Measurements from ENCODE around the gene LUC7L3.

Gene LUC7L3

DNA sequence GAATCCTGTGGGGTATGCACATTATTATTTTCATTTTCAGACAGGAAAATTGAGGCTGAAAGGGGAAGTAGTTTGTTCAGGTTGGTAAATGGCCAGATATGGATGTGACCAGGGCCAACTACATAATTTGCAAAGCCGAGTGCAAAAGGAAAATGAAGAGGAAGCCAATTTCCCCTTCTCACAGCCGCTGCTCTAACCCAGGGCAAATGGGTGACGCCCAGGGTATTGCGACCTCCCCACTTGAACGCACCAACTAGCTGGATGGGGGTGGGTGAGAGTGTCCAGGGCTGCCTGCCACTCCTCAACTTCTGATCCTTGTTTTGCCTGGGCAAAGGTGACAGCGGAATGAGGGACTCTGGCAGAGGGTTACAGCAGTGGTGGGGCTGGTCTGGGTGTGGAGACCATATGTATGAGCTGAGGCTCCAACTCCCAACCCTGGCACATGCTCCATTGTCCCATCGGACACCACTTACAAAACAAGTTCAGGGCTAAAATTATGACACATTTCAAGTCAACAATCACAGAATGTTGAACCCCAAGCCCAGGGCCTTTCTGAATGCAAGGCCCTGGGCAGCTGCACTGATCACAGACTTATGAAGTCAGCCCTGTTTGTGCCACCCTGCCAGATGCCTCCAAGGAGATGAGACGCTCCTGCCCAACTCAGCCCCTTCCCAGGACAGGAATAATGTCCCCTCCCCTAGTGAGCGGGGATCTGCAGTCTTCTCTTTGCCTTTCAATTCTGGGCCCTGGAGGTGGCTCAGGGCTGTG lies 46.2 kb downstream of the LUC7L3 start:
- TF ChIP-seq, protein P1, sequence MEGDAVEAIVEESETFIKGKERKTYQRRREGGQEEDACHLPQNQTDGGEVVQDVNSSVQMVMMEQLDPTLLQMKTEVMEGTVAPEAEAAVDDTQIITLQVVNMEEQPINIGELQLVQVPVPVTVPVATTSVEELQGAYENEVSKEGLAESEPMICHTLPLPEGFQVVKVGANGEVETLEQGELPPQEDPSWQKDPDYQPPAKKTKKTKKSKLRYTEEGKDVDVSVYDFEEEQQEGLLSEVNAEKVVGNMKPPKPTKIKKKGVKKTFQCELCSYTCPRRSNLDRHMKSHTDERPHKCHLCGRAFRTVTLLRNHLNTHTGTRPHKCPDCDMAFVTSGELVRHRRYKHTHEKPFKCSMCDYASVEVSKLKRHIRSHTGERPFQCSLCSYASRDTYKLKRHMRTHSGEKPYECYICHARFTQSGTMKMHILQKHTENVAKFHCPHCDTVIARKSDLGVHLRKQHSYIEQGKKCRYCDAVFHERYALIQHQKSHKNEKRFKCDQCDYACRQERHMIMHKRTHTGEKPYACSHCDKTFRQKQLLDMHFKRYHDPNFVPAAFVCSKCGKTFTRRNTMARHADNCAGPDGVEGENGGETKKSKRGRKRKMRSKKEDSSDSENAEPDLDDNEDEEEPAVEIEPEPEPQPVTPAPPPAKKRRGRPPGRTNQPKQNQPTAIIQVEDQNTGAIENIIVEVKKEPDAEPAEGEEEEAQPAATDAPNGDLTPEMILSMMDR (conservative IDR thresholded peaks at IDR 0.05; ENCODE audit: low read depth, low read length), result no peak
- DNase-seq (ENCODE audit: low read depth), result no peak
- H3K4me3 ChIP-seq (ENCODE audit: low read depth, low read length), result no peak overlapping the region

GRCh38 chr17:50766222-50767023 lies 47.0 kb downstream of the LUC7L3 start:
- DNase-seq (ENCODE audit: low read depth), result no peak
- TF ChIP-seq, protein P1 (conservative IDR thresholded peaks at IDR 0.05; ENCODE audit: low read depth, low read length), result no peak
- no peak overlapping the region for H3K4me3 ChIP-seq (ENCODE audit: low read depth, low read length)

GRCh38 chr17:50767030-50767429 lies 47.6 kb downstream of the LUC7L3 start:
- TF ChIP-seq, protein P1 (conservative IDR thresholded peaks at IDR 0.05; ENCODE audit: low read depth, low read length), result no peak
- DNase-seq (ENCODE audit: low read depth), result no peak
- H3K4me3 ChIP-seq (ENCODE audit: low read depth, low read length), result no peak overlapping the region

DNA sequence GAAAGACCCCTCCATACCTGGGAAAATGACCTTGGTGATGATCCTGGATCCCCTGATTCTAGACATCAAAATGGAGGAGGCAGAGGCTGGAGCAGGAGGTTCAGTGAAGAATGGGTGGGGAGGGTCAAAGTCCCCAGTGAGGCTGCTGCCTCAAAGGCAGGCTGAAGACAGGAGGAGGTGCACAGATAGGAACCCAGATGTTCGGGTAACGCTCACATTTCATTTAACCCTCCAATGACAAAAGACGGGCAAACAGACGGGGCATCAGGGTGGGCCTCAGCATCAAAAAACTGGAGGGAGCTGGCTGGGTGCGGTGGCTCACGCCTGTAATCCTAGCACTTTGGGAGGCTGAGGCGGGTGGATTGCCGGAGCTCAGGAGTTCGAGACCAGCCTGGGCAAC lies 48.0 kb downstream of the LUC7L3 start, which contains the start of gene ANKRD40CL:
Gene ANKRD40CL (minus strand): TSS at position 73 of the 400 bp plus-strand sequence. CDS start 605 bp downstream, outside the sequence.
- no peak for DNase-seq (ENCODE audit: low read depth)
- TF ChIP-seq, protein P1 (conservative IDR thresholded peaks at IDR 0.05; ENCODE audit: low read depth, low read length), result no peak
- H3K4me3 ChIP-seq (ENCODE audit: low read depth, low read length), result no peak within 1 kb of the TSS

DNA sequence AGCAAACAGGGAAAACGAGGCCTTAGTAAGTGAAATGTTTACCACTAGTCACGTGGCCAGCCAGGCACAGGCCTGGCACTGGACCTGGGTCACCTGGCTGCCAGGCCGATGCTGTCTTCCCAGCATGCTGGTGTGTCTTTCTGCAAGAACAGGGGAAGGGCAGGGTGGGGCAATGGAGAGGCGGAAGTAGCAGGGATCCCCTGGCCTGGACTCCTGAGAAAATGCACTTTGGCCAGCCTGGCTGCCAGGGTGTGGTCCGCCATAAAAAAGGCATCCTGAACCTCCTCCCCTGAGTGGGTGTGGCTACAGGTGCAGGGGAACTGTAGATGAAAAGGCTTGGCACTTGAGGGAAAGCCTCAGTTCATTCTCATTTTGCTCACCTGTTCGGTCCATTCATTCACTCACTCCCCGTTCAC lies 49.0 kb downstream of the LUC7L3 start:
- no peak for DNase-seq (ENCODE audit: low read depth)
- TF ChIP-seq, protein P1 (conservative IDR thresholded peaks at IDR 0.05; ENCODE audit: low read depth, low read length), result no peak
- no peak overlapping the region for H3K4me3 ChIP-seq (ENCODE audit: low read depth, low read length)

- DNase-seq (ENCODE audit: low read depth), result no peak
- TF ChIP-seq, protein P1 (conservative IDR thresholded peaks at IDR 0.05; ENCODE audit: low read depth, low read length), result no peak
- H3K4me3 ChIP-seq (ENCODE audit: low read depth, low read length), result no peak overlapping the region
These were observed 50.5 kb downstream of the LUC7L3 start for GRCh38 chr17:50769884-50770283.
